K562 (cell line): ENCODE data around the gene PPIF. TPM values are rescaled to one million over a fixed set of nuclear protein-coding genes. Genes with fewer than 3 reads are reported as not detected.

Source experiments
- ATAC-seq: fragments of 200-7000 bp; cut with Tn5 transposase; 3 replicates; pipeline ENCODE4 v1.9.1; 2020; ENCODE audit warnings: moderate library complexity
- BruUV-seq: library from RNA; stranded (reverse); fragments of 400-500 nt; replicated peaks from 2 replicates; lab custom pipeline; 2021; lab: Mats Ljungman, UMichigan
- CTCF ChIA-PET: fragments of 300-600 bp; formaldehyde crosslinking; extraction: SDS; loops from one replicate; lab custom pipeline; 2021; ENCODE audit warnings: low intra/inter-chr PET ratio; lab: Yijun Ruan, JAX
- POLR2A ChIA-PET: fragments of 300-600, 350-650 bp; sonication (Branson Sonifier 250); formaldehyde crosslinking; extraction: SDS; loops from one replicate; lab custom pipeline; 2021; ENCODE audit warnings: antibody characterized with exemption, inconsistent platforms; lab: Yijun Ruan, JAX
- DNase-seq, 4 experiments: peaks; one replicate each; pipeline versions ENCODE4 v3.0.0 to v3.0.0-alpha.2; 2011 to 2018; ENCODE audit warnings: low spot score in 3 of 4, mixed read lengths in 3 of 4; ENCODE audit errors: extremely low read depth in 1 of 4
- FAIRE-seq: peaks from 2 replicates; lab custom pipeline; 2011; peaks lifted over from hg19 to GRCh38; lab: Jason Lieb, UNC
- H2AFZ ChIP-seq: 2 replicates; pipeline ENCODE4 v1.6.0; 2011; ENCODE audit warnings: low read depth, low read length, control low read depth, inconsistent platforms
- H3K27ac ChIP-seq: fragments of 200-600 bp; 3 replicates; pipeline ENCODE4 v1.8.0; 2011; ENCODE audit warnings: low read depth, mild to moderate bottlenecking, control low read depth, inconsistent platforms, low read length, moderate library complexity, mixed read lengths; ENCODE audit errors: extremely low read depth
- H3K27me3 ChIP-seq, 2 experiments: fragments of 300-600 bp in 1 of 2; 2 replicates in 1 of 2; 3 replicates in 1 of 2; pipeline versions ENCODE4 v1.6.0 to v1.8.0; 2011; ENCODE audit warnings: inconsistent platforms in 2 of 2, low read length in 2 of 2, mild to moderate bottlenecking in 1 of 2, mixed read lengths in 1 of 2, moderate library complexity in 1 of 2; ENCODE audit not compliant: control insufficient read depth in 2 of 2, insufficient read depth in 2 of 2
- H3K36me3 ChIP-seq: fragments of 300-600 bp; 3 replicates; pipeline ENCODE4 v1.8.0; 2011; ENCODE audit warnings: mild to moderate bottlenecking, low read length, inconsistent platforms; ENCODE audit not compliant: control insufficient read depth, insufficient read depth
- H3K4me1 ChIP-seq, 2 experiments: fragments of 200-600 bp in 1 of 2; replicated peaks in 1 of 2; 2 replicates in 1 of 2; 3 replicates in 1 of 2; pipeline versions ENCODE4 v1.5.1 to v1.8.0; 2011; ENCODE audit warnings: inconsistent platforms in 2 of 2, low read length in 2 of 2, mild to moderate bottlenecking in 1 of 2, mixed read lengths in 1 of 2, moderate library complexity in 1 of 2; ENCODE audit not compliant: control insufficient read depth in 2 of 2, insufficient read depth in 2 of 2
- H3K4me2 ChIP-seq: 2 replicates; pipeline ENCODE4 v1.6.1; 2011; ENCODE audit warnings: low read length, control low read depth, inconsistent platforms, mixed read lengths; ENCODE audit not compliant: insufficient read depth
- H3K4me3 ChIP-seq: fragments of 200-600 bp; sonication (generic), shearing (Covaris generic); 2 replicates; pipeline ENCODE4 v1.5.1; 2016; ENCODE audit warnings: control low read depth, inconsistent platforms
- H3K79me2 ChIP-seq: fragments of 200-600 bp; 3 replicates; pipeline ENCODE4 v1.8.0; 2011; ENCODE audit warnings: low read length, inconsistent platforms; ENCODE audit not compliant: control insufficient read depth, insufficient read depth
- H3K9ac ChIP-seq, 2 experiments: 2 replicates each; pipeline versions ENCODE4 v1.6.0 to v1.6.1; 2011; ENCODE audit warnings: low read depth in 2 of 2, low read length in 2 of 2, control low read depth in 1 of 2, inconsistent platforms in 1 of 2, mild to moderate bottlenecking in 1 of 2, mixed read lengths in 1 of 2; ENCODE audit not compliant: insufficient read depth in 1 of 2
- H3K9me1 ChIP-seq: one replicate; pipeline ENCODE4 v1.6.0; 2011; ENCODE audit warnings: inconsistent platforms, mild to moderate bottlenecking, low read length, moderate library complexity; ENCODE audit not compliant: control insufficient read depth, insufficient read depth
- H3K9me3 ChIP-seq: replicated peaks from 2 replicates; pipeline ENCODE4 v1.5.1; 2011; ENCODE audit warnings: low read depth, low read length, inconsistent platforms; ENCODE audit not compliant: control insufficient read depth, insufficient read depth
- H4K20me1 ChIP-seq: replicated peaks from 2 replicates; pipeline ENCODE4 v1.6.1; 2011; ENCODE audit warnings: low read length, inconsistent platforms, mixed read lengths; ENCODE audit not compliant: control insufficient read depth, insufficient read depth
- CTCFL ChIP-seq: IDR thresholded peaks from 2 replicates; pipeline ENCODE4 v1.6.1; 2011; ENCODE audit warnings: borderline replicate concordance, low read depth, mild to moderate bottlenecking, moderate library complexity, low read length; ENCODE audit not compliant: insufficient read depth, poor library complexity, severe bottlenecking
- MTA1 ChIP-seq: fragments of 450-650 bp; IDR thresholded peaks from 2 replicates; pipeline ENCODE4 v1.6.1; 2017; ENCODE audit warnings: borderline replicate concordance
- POLR2G ChIP-seq: fragments of 200-400 bp; formaldehyde crosslinking; IDR thresholded peaks from 2 replicates; pipeline ENCODE4 v1.6.1; 2017; ENCODE audit warnings: low read depth, mild to moderate bottlenecking, antibody characterized with exemption, low read length, moderate library complexity
- ZBTB33 ChIP-seq: sonication (generic); formaldehyde crosslinking; IDR thresholded peaks from 2 replicates; pipeline ENCODE4 v1.8.1; 2023; ENCODE audit warnings: mild to moderate bottlenecking, missing genetic modification reagents
- WGBS: fragments of 100-300 bp; shearing (Covaris generic); methylation state at CpG from one replicate; pipeline ENCODE4 v1.1.6; 2016; ENCODE audit warnings: low coverage, mixed read lengths; ENCODE audit not compliant: insufficient coverage; ENCODE audit errors: missing lambda C conversion rate; 5-methylcytosine and 5-hydroxymethylcytosine counted together
- in situ Hi-C: fragments of 300-500 bp; cut with MboI; formaldehyde crosslinking; loops from 4 replicates; pipeline ENCODE4 v1.15.0; 2018; ENCODE audit warnings: inconsistent platforms, mixed read lengths
- intact Hi-C: fragments of 100-400 bp; cut with micrococcal nuclease; formaldehyde crosslinking; loops from 2 replicates; pipeline ENCODE4 v1.14.2; 2022
- polyA plus RNA-seq, 8 experiments: library from polyadenylated mRNA; depleted of rRNA in 4 of 8; stranded (reverse) in 5 of 8; unstranded in 3 of 8; fragments of >200 nt; fragmentation: Nextera tagmentation in 2 of 8; fragmentation: Illumina TruSeq in 1 of 8; extraction: Ambion mirVana in 2 of 8; extraction: Trizol in 1 of 8; gene quantifications; 2 replicates each; pipeline versions ENCODE4 v1.2.1 to v1.2.3, GENCODE V29; 2011 to 2014; ENCODE audit warnings: inconsistent platforms in 1 of 8, missing spikeins in 1 of 8
- total RNA-seq, 7 experiments: library from RNA; depleted of rRNA in 6 of 7; stranded (reverse); fragments of >200 nt in 6 of 7; fragmentation: Illumina TruSeq in 2 of 7; extraction: Trizol in 2 of 7; gene quantifications; 2 replicates each; pipeline versions ENCODE4 v1.2.1 to v1.2.3, GENCODE V29; 2011 to 2021; ENCODE audit warnings: low replicate concordance in 1 of 7

PPIF gene
- total and polyA plus RNA-seq, 9 of the 15 experiments (the other 6 are each of a cell fraction or from before 2014, with no cell fraction given): 40.9 to 287 (median 117) TPM

- no peak overlapping the region for H3K4me2 ChIP-seq
- H3K27me3 ChIP-seq: no peaks in the 10 kb centered on the region
- FAIRE-seq: no peak
- in situ Hi-C loops (no loop called here), intact Hi-C loops (no loop called here)
- no peak for DNase-seq
- H3K4me1 ChIP-seq: peaks cover 0 to 20% of the 10 kb centered on the region in 2 experiments; a peak in 1 of 5 replicates
- no peaks in the 10 kb centered on the region for H3K9me1 ChIP-seq
- H3K4me3 ChIP-seq: no peak overlapping the region
- 81% methylated on average over 10 of the region's 15 CpGs for WGBS
- no peak for TF ChIP-seq MTA1
- TF ChIP-seq ZBTB33 (CRISPR knock-in tag): peak; percentile 85
- 0 out of 2 replicates have a peak, but pooled peaks have one; percentile 21 for TF ChIP-seq POLR2G
- TF ChIP-seq CTCFL: peak; percentile 28
- H3K9ac ChIP-seq: no peak overlapping the region
- no peaks in the 10 kb centered on the region for H3K79me2 ChIP-seq
- BruUV-seq: no TSS peak
- H4K20me1 ChIP-seq: no peaks in the 10 kb centered on the region
- ChIA-PET CTCF (no interaction called here), POLR2A (no interaction called here)
- no peak for ATAC-seq
- H2AFZ ChIP-seq: no peak overlapping the region
- H3K9me3 ChIP-seq: no peaks in the 10 kb centered on the region
- peaks cover 83% of the 10 kb centered on the region; the same call in 2 of the 3 replicates for H3K36me3 ChIP-seq
- H3K27ac ChIP-seq: no peak overlapping the region
Measured at GRCh38 chr10:79305988-79306387, 41.3 kb upstream of the PPIF start.
